Activated CD8-positive, alpha-beta memory T cell treated with anti-CD3 and anti-CD28 coated beads for 48 hours (primary cell): Measurements from ENCODE around the gene MRPL38.

ENCODE experiments used
- DNase-seq, 3 experiments: peaks; one replicate each; pipeline ENCODE4 v3.0.0-alpha.2; 2020; ENCODE audit warnings: low read depth in 2 of 3, low spot score in 2 of 3

MRPL38 gene

GRCh38 chr17:75920045-75920560 is 15.4 kb upstream of the MRPL38 start:
- no peak for DNase-seq

GRCh38 chr17:75919611-75920010 is 14.9 kb upstream of the MRPL38 start:
- DNase-seq, result no peak

GRCh38 chr17:75917917-75918445 is 13.3 kb upstream of the MRPL38 start:
- no peak for DNase-seq

- DNase-seq, result no peak
Measured at GRCh38 chr17:75917141-75917916, 12.6 kb upstream of the MRPL38 start.

GRCh38 chr17:75915268-75915667 is 10.6 kb upstream of the MRPL38 start:
- DNase-seq, result no peak

- no peak for DNase-seq
Measured at GRCh38 chr17:75914643-75915267, 10.1 kb upstream of the MRPL38 start.

- no peak for DNase-seq
Measured at GRCh38 chr17:75913537-75914210, 9.0 kb upstream of the MRPL38 start.

- no peak for DNase-seq
Measured at GRCh38 chr17:75910699-75911098, 6.0 kb upstream of the MRPL38 start.

- DNase-seq, result no peak
Measured at GRCh38 chr17:75909812-75910274, 5.2 kb upstream of the MRPL38 start.

GRCh38 chr17:75909051-75909811 is 4.5 kb upstream of the MRPL38 start:
- DNase-seq, result no peak

GRCh38 chr17:75908201-75908600 is 3.5 kb upstream of the MRPL38 start:
- DNase-seq, result no peak

- DNase-seq, result no peak
Measured at GRCh38 chr17:75906143-75906884, 1.6 kb upstream of the MRPL38 start.

GRCh38 chr17:75902406-75902805 is 2.3 kb downstream of the MRPL38 start:
- DNase-seq, result no peak

GRCh38 chr17:75901727-75902126 is 3.0 kb downstream of the MRPL38 start:
- no peak for DNase-seq

- no peak for DNase-seq
Measured at GRCh38 chr17:75900691-75901533, 3.8 kb downstream of the MRPL38 start.

- DNase-seq, result no peak
Measured at GRCh38 chr17:75899767-75900468, 4.8 kb downstream of the MRPL38 start.

- DNase-seq, result no peak
Measured at GRCh38 chr17:75899353-75899752, 5.3 kb downstream of the MRPL38 start.

GRCh38 chr17:75898791-75899190 is 5.9 kb downstream of the MRPL38 start:
- no peak for DNase-seq

- no peak for DNase-seq
Measured at GRCh38 chr17:75898065-75898464, 6.6 kb downstream of the MRPL38 start.
